Osteocyte (in vitro differentiated cells): ENCODE data around the gene ACP4. TPM values are rescaled to one million over a fixed set of nuclear protein-coding genes. Genes with fewer than 3 reads are reported as not detected.

Source experiments
- DNase-seq: peaks from one replicate; pipeline ENCODE4 v3.0.0; 2021; ENCODE audit warnings: mixed read lengths; ENCODE audit not compliant: unreplicated experiment; ENCODE audit errors: extremely low spot score
- H3K27ac Mint-ChIP-seq: one replicate; pipeline ENCODE4 v1.8.0; 2021; ENCODE audit warnings: mild to moderate bottlenecking, mixed read lengths; ENCODE audit not compliant: unreplicated experiment
- H3K27me3 Mint-ChIP-seq: one replicate; pipeline ENCODE4 v1.8.0; 2021; ENCODE audit warnings: mixed read lengths; ENCODE audit not compliant: unreplicated experiment
- H3K36me3 Mint-ChIP-seq: one replicate; pipeline ENCODE4 v1.8.0; 2021; ENCODE audit warnings: mixed read lengths; ENCODE audit not compliant: unreplicated experiment
- H3K4me1 Mint-ChIP-seq: one replicate; pipeline ENCODE4 v1.8.0; 2021; ENCODE audit warnings: mixed read lengths; ENCODE audit not compliant: unreplicated experiment
- H3K4me3 Mint-ChIP-seq: one replicate; pipeline ENCODE4 v1.8.0; 2021; ENCODE audit warnings: mild to moderate bottlenecking, moderate library complexity, mixed read lengths; ENCODE audit not compliant: unreplicated experiment
- H3K9me3 Mint-ChIP-seq: one replicate; pipeline ENCODE4 v1.8.0; 2021; ENCODE audit warnings: mixed read lengths; ENCODE audit not compliant: unreplicated experiment
- CTCF ChIP-seq: fragments of 200-600 bp; sonication (generic); IDR thresholded peaks from 2 replicates; pipeline ENCODE4 v1.5.0; 2021; ENCODE audit warnings: antibody characterized with exemption, mild to moderate bottlenecking, moderate library complexity
- total RNA-seq: library from RNA; stranded (reverse); gene quantifications from 2 replicates; pipeline ENCODE4 v1.2.1, GENCODE V29; 2021

Gene ACP4
- total RNA-seq, 1 donor from 2014 or later: not detected

GRCh38 chr19:50830266-50831025 lies 40.2 kb downstream of the ACP4 start:
- peaks cover 5% of the 10 kb centered on the region for H3K4me1 Mint-ChIP-seq
- TF ChIP-seq CTCF: no peak

GRCh38 chr19:50831026-50831396 lies 40.8 kb downstream of the ACP4 start:
- Mint-ChIP-seq H3K27ac (no peak overlapping the region), H3K9me3 (no peaks in the 10 kb centered on the region), H3K27me3 (no peaks in the 10 kb centered on the region), H3K4me1 (peaks cover 7% of the 10 kb centered on the region), H3K36me3 (no peaks in the 10 kb centered on the region), H3K4me3 (no peak overlapping the region)
- no peak for DNase-seq
- no peak for TF ChIP-seq CTCF

More at GRCh38 chr19:50830266-50831025, 40.2 kb downstream of the ACP4 start:
- Mint-ChIP-seq H3K27ac (no peak overlapping the region), H3K27me3 (no peaks in the 10 kb centered on the region), H3K36me3 (no peaks in the 10 kb centered on the region), H3K9me3 (no peaks in the 10 kb centered on the region), H3K4me3 (no peak overlapping the region)
- no peak for DNase-seq

GRCh38 chr19:50832666-50833065 lies 42.5 kb downstream of the ACP4 start:
- H3K4me3 Mint-ChIP-seq: no peak overlapping the region
- H3K27me3 Mint-ChIP-seq: no peaks in the 10 kb centered on the region
- H3K36me3 Mint-ChIP-seq: no peaks in the 10 kb centered on the region
- H3K4me1 Mint-ChIP-seq: peaks cover 9% of the 10 kb centered on the region
- no peak overlapping the region for H3K27ac Mint-ChIP-seq
- no peak for TF ChIP-seq CTCF
- no peak for DNase-seq
- no peaks in the 10 kb centered on the region for H3K9me3 Mint-ChIP-seq

GRCh38 chr19:50833117-50833801 lies 43.0 kb downstream of the ACP4 start, which contains the start of gene KLK15:
TSS of gene KLK15 (minus strand) at chr19:50833574. CDS start at chr19:50831492, 2,082 bp downstream.
- H3K4me1 Mint-ChIP-seq: peaks cover 9% of the 10 kb centered on the region
- no peak within 1 kb of the TSS for H3K4me3 Mint-ChIP-seq
- H3K9me3 Mint-ChIP-seq: no peaks in the 10 kb centered on the region
- no peak within 1 kb of the TSS for H3K27ac Mint-ChIP-seq
- no peak for DNase-seq
- H3K36me3 Mint-ChIP-seq: no peaks in the 10 kb centered on the region
- H3K27me3 Mint-ChIP-seq: no peaks in the 10 kb centered on the region
- no peak for TF ChIP-seq CTCF

GRCh38 chr19:50833802-50834167 lies 43.6 kb downstream of the ACP4 start:
- H3K27me3 Mint-ChIP-seq: no peaks in the 10 kb centered on the region
- no peak for TF ChIP-seq CTCF
- no peaks in the 10 kb centered on the region for H3K36me3 Mint-ChIP-seq

More at GRCh38 chr19:50833802-50834167, 43.6 kb downstream of the ACP4 start:
- H3K27ac Mint-ChIP-seq: no peak overlapping the region
- H3K4me3 Mint-ChIP-seq: no peak overlapping the region
- peaks cover 9% of the 10 kb centered on the region for H3K4me1 Mint-ChIP-seq
- no peaks in the 10 kb centered on the region for H3K9me3 Mint-ChIP-seq
- DNase-seq: no peak
